KMS-11 (cell line): ENCODE measurements around the gene CDCP2.

Experiments
- H2AFZ ChIP-seq: fragments of 200-600 bp; sonication (generic); 2 replicates; pipeline ENCODE4 v1.6.1; 2016; ENCODE audit warnings: antibody characterized with exemption, mixed run types, low read depth
- H3K27ac ChIP-seq: fragments of 200-600 bp; sonication (generic); 2 replicates; pipeline ENCODE4 v1.6.1; 2016; ENCODE audit warnings: mild to moderate bottlenecking, mixed run types
- H3K27me3 ChIP-seq: fragments of 200-600 bp; sonication (generic); 2 replicates; pipeline ENCODE4 v1.6.1; 2017; ENCODE audit warnings: mild to moderate bottlenecking, low read depth, mixed run types, moderate library complexity; ENCODE audit not compliant: insufficient read depth
- H3K36me3 ChIP-seq: fragments of 200-600 bp; sonication (generic); 2 replicates; pipeline ENCODE4 v1.6.1; 2017; ENCODE audit warnings: mild to moderate bottlenecking, mixed run types; ENCODE audit not compliant: insufficient read depth
- H3K4me1 ChIP-seq: fragments of 200-600 bp; sonication (generic); 2 replicates; pipeline ENCODE4 v1.6.1; 2016; ENCODE audit warnings: mild to moderate bottlenecking, low read depth, mixed run types; ENCODE audit not compliant: poor library complexity, severe bottlenecking
- H3K4me2 ChIP-seq: fragments of 200-600 bp; sonication (generic); 2 replicates; pipeline ENCODE4 v1.7.0; 2016; ENCODE audit warnings: mild to moderate bottlenecking, mixed run types
- H3K4me3 ChIP-seq: fragments of 200-600 bp; sonication (generic); IDR thresholded peaks from 2 replicates; pipeline ENCODE4 v1.6.1; 2017; ENCODE audit warnings: low read depth, low read length, mixed read lengths; ENCODE audit not compliant: insufficient read depth
- H3K79me2 ChIP-seq: fragments of 200-600 bp; sonication (generic); 2 replicates; pipeline ENCODE4 v1.6.1; 2016; ENCODE audit warnings: low read depth, mixed run types; ENCODE audit not compliant: insufficient read depth
- H3K9ac ChIP-seq: fragments of 200-600 bp; sonication (generic); 2 replicates; pipeline ENCODE4 v1.6.1; 2016; ENCODE audit warnings: mild to moderate bottlenecking, mixed run types
- H4K20me1 ChIP-seq: fragments of 200-600 bp; sonication (generic); 2 replicates; pipeline ENCODE4 v1.6.1; 2016; ENCODE audit warnings: mild to moderate bottlenecking, mixed run types; ENCODE audit not compliant: insufficient read depth
- TF ChIP-seq, protein P1 (sequence below): fragments of 200-600 bp; sonication (generic); conservative IDR thresholded peaks from 2 replicates; pipeline ENCODE4 v1.6.1; 2017; ENCODE audit warnings: low read depth, mild to moderate bottlenecking, antibody characterized with exemption, low read length, moderate library complexity, mixed read lengths

Gene CDCP2

DNA sequence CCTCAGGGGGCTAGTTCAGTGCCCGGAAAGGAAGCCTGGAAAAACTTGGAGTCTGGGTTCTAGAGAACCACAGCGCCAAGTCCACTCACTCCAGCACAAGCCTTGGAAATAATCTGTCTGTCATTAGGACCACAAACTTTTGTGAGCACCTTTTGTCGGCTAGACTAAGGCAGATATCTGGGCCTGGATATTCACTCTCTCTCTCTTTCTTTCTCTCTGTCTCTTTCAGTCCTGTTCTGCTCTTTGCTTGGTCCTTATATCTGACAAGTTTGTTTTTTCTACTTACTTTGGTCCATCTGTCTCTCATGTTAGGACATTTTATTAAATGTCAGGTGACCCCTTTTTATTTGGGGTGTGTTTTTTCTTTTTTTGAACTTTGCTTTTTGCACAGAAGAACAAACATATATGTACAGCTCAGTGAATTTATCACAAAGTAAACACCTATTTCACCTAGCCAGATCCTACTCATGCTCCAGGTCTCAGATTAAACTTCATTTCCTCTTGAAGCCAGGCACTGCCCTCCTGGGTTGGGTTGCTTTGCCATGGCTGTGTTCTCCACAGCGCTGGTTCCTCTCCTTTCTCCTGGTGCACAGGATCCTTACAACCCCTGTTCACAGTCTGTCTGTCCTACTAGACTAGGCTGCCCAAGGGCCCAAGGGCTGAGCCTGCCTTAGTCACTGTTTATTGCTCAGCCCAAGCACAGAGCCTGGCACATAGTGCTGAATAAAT lies 58.6 kb downstream of the CDCP2 start:
- Histone ChIP-seq H4K20me1 (no peaks in the 10 kb centered on the region), H3K27me3 (no peaks in the 10 kb centered on the region), H2AFZ (no peak overlapping the region), H3K27ac (no peak overlapping the region), H3K79me2 (no peaks in the 10 kb centered on the region), H3K36me3 (no peaks in the 10 kb centered on the region), H3K4me1 (no peaks in the 10 kb centered on the region), H3K4me3 (no peak overlapping the region), H3K9ac (no peak overlapping the region), H3K4me2 (no peak overlapping the region)
- TF ChIP-seq, protein P1, sequence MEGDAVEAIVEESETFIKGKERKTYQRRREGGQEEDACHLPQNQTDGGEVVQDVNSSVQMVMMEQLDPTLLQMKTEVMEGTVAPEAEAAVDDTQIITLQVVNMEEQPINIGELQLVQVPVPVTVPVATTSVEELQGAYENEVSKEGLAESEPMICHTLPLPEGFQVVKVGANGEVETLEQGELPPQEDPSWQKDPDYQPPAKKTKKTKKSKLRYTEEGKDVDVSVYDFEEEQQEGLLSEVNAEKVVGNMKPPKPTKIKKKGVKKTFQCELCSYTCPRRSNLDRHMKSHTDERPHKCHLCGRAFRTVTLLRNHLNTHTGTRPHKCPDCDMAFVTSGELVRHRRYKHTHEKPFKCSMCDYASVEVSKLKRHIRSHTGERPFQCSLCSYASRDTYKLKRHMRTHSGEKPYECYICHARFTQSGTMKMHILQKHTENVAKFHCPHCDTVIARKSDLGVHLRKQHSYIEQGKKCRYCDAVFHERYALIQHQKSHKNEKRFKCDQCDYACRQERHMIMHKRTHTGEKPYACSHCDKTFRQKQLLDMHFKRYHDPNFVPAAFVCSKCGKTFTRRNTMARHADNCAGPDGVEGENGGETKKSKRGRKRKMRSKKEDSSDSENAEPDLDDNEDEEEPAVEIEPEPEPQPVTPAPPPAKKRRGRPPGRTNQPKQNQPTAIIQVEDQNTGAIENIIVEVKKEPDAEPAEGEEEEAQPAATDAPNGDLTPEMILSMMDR = no peak

DNA sequence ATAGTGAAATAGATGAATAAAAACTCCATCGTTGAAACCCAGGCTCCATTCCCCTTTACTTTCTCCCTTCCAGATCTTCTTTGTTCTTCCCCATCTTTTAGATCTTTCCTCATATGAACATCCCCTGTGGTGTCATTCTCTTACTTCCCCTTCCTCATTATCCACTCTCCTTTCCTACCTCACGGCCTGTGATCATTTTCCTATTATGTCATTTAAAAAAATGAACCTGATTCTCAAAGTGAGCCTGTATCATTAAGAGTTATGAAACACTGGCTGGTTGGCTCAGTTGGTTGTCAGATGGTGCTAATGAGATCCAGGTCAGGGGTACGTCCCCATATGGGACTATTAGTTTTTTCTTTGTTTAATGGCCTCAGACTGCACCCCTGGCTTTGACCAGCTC lies 61.1 kb downstream of the CDCP2 start:
- H2AFZ ChIP-seq = no peak overlapping the region
- no peaks in the 10 kb centered on the region for H4K20me1 ChIP-seq

DNA sequence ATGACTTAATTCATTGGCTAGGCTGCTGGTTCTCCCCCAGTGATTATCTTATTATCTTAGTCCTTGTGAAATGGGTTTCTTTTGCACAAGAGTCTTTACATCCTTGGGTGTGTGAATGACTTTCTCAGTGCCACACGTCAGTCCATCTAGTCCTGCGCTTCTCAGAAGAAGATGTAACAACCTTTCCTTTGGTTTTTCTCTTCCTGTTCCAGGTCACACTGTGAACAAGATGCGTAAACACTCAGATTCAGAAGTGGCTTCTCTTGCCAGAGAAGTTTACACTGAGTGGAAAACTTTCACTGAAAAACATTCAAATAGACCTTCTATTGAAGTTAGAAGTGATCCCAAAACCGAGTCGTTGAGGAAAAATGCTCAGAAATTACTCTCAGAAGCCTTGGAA lies 64.4 kb downstream of the CDCP2 start:
- Histone ChIP-seq H3K9ac (no peak overlapping the region), H3K4me2 (no peak overlapping the region), H3K4me1 (no peaks in the 10 kb centered on the region), H4K20me1 (no peaks in the 10 kb centered on the region), H3K27me3 (no peaks in the 10 kb centered on the region), H3K79me2 (no peaks in the 10 kb centered on the region), H3K27ac (no peak overlapping the region), H3K36me3 (no peaks in the 10 kb centered on the region), H2AFZ (no peak overlapping the region), H3K4me3 (no peak overlapping the region)
- TF ChIP-seq, protein P1 = no peak

More for the DNA sequence above, 61.1 kb downstream of the CDCP2 start:
- H3K27ac ChIP-seq = no peak overlapping the region
- H3K4me2 ChIP-seq = no peak overlapping the region
- H3K9ac ChIP-seq = no peak overlapping the region
- H3K79me2 ChIP-seq = no peaks in the 10 kb centered on the region
- H3K36me3 ChIP-seq = no peaks in the 10 kb centered on the region
- H3K27me3 ChIP-seq = no peaks in the 10 kb centered on the region
- TF ChIP-seq, protein P1 = no peak
- H3K4me1 ChIP-seq = no peaks in the 10 kb centered on the region
- no peak overlapping the region for H3K4me3 ChIP-seq

DNA sequence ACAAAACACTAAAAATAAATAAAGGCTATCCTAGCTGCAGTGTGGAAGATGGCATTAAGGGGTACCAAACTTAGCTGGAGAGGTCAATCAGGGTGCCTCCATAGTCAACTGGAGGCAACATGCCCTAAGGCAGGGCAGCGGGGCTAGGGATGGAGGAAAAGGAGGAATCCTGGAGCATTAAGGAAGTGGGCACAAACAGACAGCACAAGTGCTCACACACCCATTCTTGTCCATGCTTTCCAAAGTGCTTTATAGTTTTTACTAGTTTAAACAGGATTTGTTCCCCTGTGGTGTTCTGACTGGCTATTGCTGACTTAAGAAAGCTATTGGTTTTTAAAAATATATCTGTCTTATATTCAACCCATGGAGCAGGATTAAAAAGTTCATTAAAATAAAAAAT lies 66.0 kb downstream of the CDCP2 start:
- Histone ChIP-seq H3K9ac (no peak overlapping the region), H3K27me3 (no peaks in the 10 kb centered on the region), H4K20me1 (no peaks in the 10 kb centered on the region), H3K4me3 (no peak overlapping the region), H3K4me2 (no peak overlapping the region), H2AFZ (no peak overlapping the region), H3K27ac (no peak overlapping the region), H3K36me3 (no peaks in the 10 kb centered on the region), H3K4me1 (no peaks in the 10 kb centered on the region), H3K79me2 (no peaks in the 10 kb centered on the region)
- TF ChIP-seq, protein P1 = no peak
